WTC11 (cell line): ENCODE data around the gene SNX14.

Experiments used
- CBFB ChIP-seq: sonication (generic); formaldehyde crosslinking; IDR thresholded peaks from 2 replicates; pipeline ENCODE4 v1.8.1; 2022; ENCODE audit warnings: mild to moderate bottlenecking, low read depth, missing genetic modification reagents
- CTCF ChIP-seq: fragments of 200-600 bp; IDR thresholded peaks from 2 replicates; pipeline ENCODE4 v1.8.0; 2022; ENCODE audit warnings: antibody characterized with exemption
- ESRRA ChIP-seq: sonication (generic); formaldehyde crosslinking; IDR thresholded peaks from 2 replicates; pipeline ENCODE4 v1.8.1; 2022; ENCODE audit warnings: mild to moderate bottlenecking, missing genetic modification reagents, borderline replicate concordance
- IRF2 ChIP-seq: sonication (generic); formaldehyde crosslinking; IDR thresholded peaks from 2 replicates; pipeline ENCODE4 v1.8.0; 2022; ENCODE audit warnings: low read depth, missing genetic modification reagents, borderline replicate concordance
- MAX ChIP-seq: sonication (generic); formaldehyde crosslinking; IDR thresholded peaks from 2 replicates; pipeline ENCODE4 v1.8.0; 2022; ENCODE audit warnings: mild to moderate bottlenecking, missing genetic modification reagents
- NFATC4 ChIP-seq: fragments of 250-450 bp; sonication (Bioruptor Pico); IDR thresholded peaks from 2 replicates; pipeline ENCODE4 v1.9.0; 2021; ENCODE audit warnings: mild to moderate bottlenecking
- PRRX2 ChIP-seq: fragments of 250-450 bp; sonication (Bioruptor Pico); IDR thresholded peaks from 2 replicates; pipeline ENCODE4 v1.8.0; 2021; ENCODE audit warnings: mild to moderate bottlenecking
- USF2 ChIP-seq: sonication (generic); formaldehyde crosslinking; IDR thresholded peaks from 2 replicates; pipeline ENCODE4 v1.8.1; 2023; ENCODE audit warnings: mild to moderate bottlenecking, missing genetic modification reagents, moderate library complexity

GRCh38 chr6:85637579-85637978 is 43.9 kb upstream of the SNX14 start:
- no peak for TF ChIP-seq CTCF
- TF ChIP-seq MAX = no peak
- no peak for TF ChIP-seq PRRX2 (CRISPR knock-in tag)
- no peak for TF ChIP-seq IRF2 (CRISPR knock-in tag)
- no peak for TF ChIP-seq ESRRA (CRISPR knock-in tag)
- no peak for TF ChIP-seq NFATC4 (CRISPR knock-in tag)
- TF ChIP-seq CBFB = no peak
- no peak for TF ChIP-seq USF2 (CRISPR knock-in tag)
